ENCODE results near the gene HS3ST4.

GRCh38 chr16:25691519-25692091 is at the start of gene HS3ST4:
- TF ChIP-seq CTCF (conservative IDR thresholded peaks at IDR 0.05; ENCODE audit: low read depth in 2 of 2) (no peak), EZH2 (IDR thresholded peaks at IDR 0.05; ENCODE audit: low read depth, unreplicated experiment) (no peak), POLR2AphosphoS5 (IDR thresholded peaks at IDR 0.05; ENCODE audit: low read depth) (no peak), REST (IDR thresholded peaks at IDR 0.05; ENCODE audit: unreplicated experiment) (no peak), EZH2phosphoT487 (IDR thresholded peaks at IDR 0.05; ENCODE audit: unreplicated experiment) (no peak), NANOG (IDR thresholded peaks at IDR 0.05; ENCODE audit: borderline replicate concordance) (no peak), ZNF114 (CRISPR knock-in tag; IDR thresholded peaks at IDR 0.05) (no peak)
